Transverse colon (tissue), 4 donors: Measurements from ENCODE around the gene INO80B.

Experiments
- CTCF ChIP-seq, 5 experiments: fragments of 200-600 bp in 3 of 5; fragments of 450-650 bp in 2 of 5; sonication (generic) in 3 of 5; IDR thresholded peaks; 1 replicate in 2 of 5; 2 replicates in 3 of 5; pipeline ENCODE4 v1.5.1; 2016 to 2017; ENCODE audit warnings: antibody characterized with exemption in 5 of 5, inconsistent platforms in 3 of 5, mild to moderate bottlenecking in 2 of 5, moderate library complexity in 1 of 5
- EP300 ChIP-seq: sonication (generic); formaldehyde crosslinking; IDR thresholded peaks from one replicate; pipeline ENCODE4 v1.6.1; 2017; ENCODE audit warnings: antibody characterized with exemption, low read depth
- POLR2A ChIP-seq: fragments of 450-650 bp; IDR thresholded peaks from one replicate; pipeline ENCODE4 v1.6.1; 2016; ENCODE audit warnings: antibody characterized with exemption, mild to moderate bottlenecking, moderate library complexity
- POLR2AphosphoS5 ChIP-seq, 3 donors: sonication (generic); formaldehyde crosslinking; IDR thresholded peaks; one replicate each; pipeline ENCODE4 v1.6.1; 2016; ENCODE audit warnings: antibody characterized with exemption in 3 of 3

- TF ChIP-seq CTCF (IDR thresholded peaks at IDR 0.05) (no peak), POLR2A (no peak), EP300 (no peak), POLR2AphosphoS5 (IDR thresholded peaks at IDR 0.05) (no peak)
Measured at GRCh38 chr2:74474481-74474880, 19.6 kb downstream of the INO80B start.
